ENCODE data around the gene EPB41L2. TPM values are rescaled to one million over a fixed set of nuclear protein-coding genes. Genes with fewer than 3 reads are reported as not detected.

The EPB41L2 gene
- total RNA-seq, 2 donors from 2014 or later: 43.5 to 47.2 TPM

GRCh38 chr6:130841128-130841728, 221.8 kb downstream of the EPB41L2 start:
- no peak for DNase-seq
- H3K9me3 ChIP-seq: no peaks in the 10 kb centered on the region
- no peaks in the 10 kb centered on the region for H3K36me3 ChIP-seq (replicated peaks in 1 of 2; ENCODE audit: insufficient read depth in 1 of 2, low read depth in 2 of 2)
- ATAC-seq: no peak
- no peak for TF ChIP-seq CTCF (IDR thresholded peaks at IDR 0.05)
- no peak for TF ChIP-seq POLR2A (IDR thresholded peaks at IDR 0.05)
- no peak overlapping the region for H3K4me3 ChIP-seq
- H3K4me1 ChIP-seq: no peaks in the 10 kb centered on the region
- H3K27me3 ChIP-seq: no peaks in the 10 kb centered on the region
- 49 to 60% methylated on average over 4 of the region's 4 CpGs for WGBS, 2 donors
- intact Hi-C loops (cut with DNase I): loop anchor here (10.0 kb wide), 1 partner anchor 516 kb away; no protein-coding TSS in a partner anchor
- H3K27ac ChIP-seq: no peak overlapping the region

- WGBS, 2 donors: 92 to 93% methylated on average over 2 of the region's 2 CpGs
Observed at GRCh38 chr6:130840050-130840449, 223.0 kb downstream of the EPB41L2 start.

GRCh38 chr6:130839379-130839778, 223.7 kb downstream of the EPB41L2 start:
- no peak for ATAC-seq
- Histone ChIP-seq H3K4me3 (no peak overlapping the region), H3K27ac (no peak overlapping the region), H3K4me1 (no peaks in the 10 kb centered on the region), H3K9me3 (no peaks in the 10 kb centered on the region), H3K27me3 (no peaks in the 10 kb centered on the region), H3K36me3 (replicated peaks in 1 of 2; ENCODE audit: insufficient read depth in 1 of 2, low read depth in 2 of 2) (no peaks in the 10 kb centered on the region)
- intact Hi-C loops (cut with DNase I): no loop called here
- DNase-seq: no peak
- no peak for TF ChIP-seq CTCF (IDR thresholded peaks at IDR 0.05)
- TF ChIP-seq POLR2A (IDR thresholded peaks at IDR 0.05): no peak
- 88 to 95% methylated on average over 2 of the region's 2 CpGs for WGBS, 2 donors

More at GRCh38 chr6:130840050-130840449, 223.0 kb downstream of the EPB41L2 start:
- H3K4me3 ChIP-seq: no peak overlapping the region
- H3K27ac ChIP-seq: no peak overlapping the region
- no peak for ATAC-seq
- no peaks in the 10 kb centered on the region for H3K27me3 ChIP-seq
- no peak for TF ChIP-seq CTCF (IDR thresholded peaks at IDR 0.05)
- no peak for TF ChIP-seq POLR2A (IDR thresholded peaks at IDR 0.05)
- intact Hi-C loops (cut with DNase I): loop anchor here (10.0 kb wide), 1 partner anchor 515 kb away; no protein-coding TSS in a partner anchor
- no peak for DNase-seq
- H3K36me3 ChIP-seq (replicated peaks in 1 of 2; ENCODE audit: insufficient read depth in 1 of 2, low read depth in 2 of 2): no peaks in the 10 kb centered on the region
- H3K4me1 ChIP-seq: no peaks in the 10 kb centered on the region
- H3K9me3 ChIP-seq: no peaks in the 10 kb centered on the region

- H3K36me3 ChIP-seq (replicated peaks in 1 of 2; ENCODE audit: insufficient read depth in 1 of 2, low read depth in 2 of 2): no peaks in the 10 kb centered on the region
- intact Hi-C loops (cut with DNase I): no loop called here
- no peak for DNase-seq
- H3K9me3 ChIP-seq: no peaks in the 10 kb centered on the region
- H3K4me3 ChIP-seq: no peak overlapping the region
- no peaks in the 10 kb centered on the region for H3K4me1 ChIP-seq
- H3K27ac ChIP-seq: no peak overlapping the region
- no peaks in the 10 kb centered on the region for H3K27me3 ChIP-seq
- ATAC-seq: no peak
- TF ChIP-seq POLR2A (IDR thresholded peaks at IDR 0.05) (no peak), CTCF (IDR thresholded peaks at IDR 0.05) (no peak)
- WGBS, 2 donors: 80 to 84% methylated on average over 5 of the region's 5 CpGs
Observed at GRCh38 chr6:130838951-130839350, 224.1 kb downstream of the EPB41L2 start.

- ATAC-seq (no peak), DNase-seq (no peak)
- Histone ChIP-seq H3K4me1 (no peaks in the 10 kb centered on the region), H3K9me3 (no peaks in the 10 kb centered on the region), H3K4me3 (no peak overlapping the region), H3K27ac (no peak overlapping the region), H3K27me3 (no peaks in the 10 kb centered on the region), H3K36me3 (replicated peaks in 1 of 2; ENCODE audit: insufficient read depth in 1 of 2, low read depth in 2 of 2) (no peaks in the 10 kb centered on the region)
- TF ChIP-seq CTCF (IDR thresholded peaks at IDR 0.05) (no peak), POLR2A (IDR thresholded peaks at IDR 0.05) (no peak)
- WGBS, 2 donors: 92 to 93% methylated on average over 6 of the region's 6 CpGs
- intact Hi-C loops (cut with DNase I): no loop called here
Observed at GRCh38 chr6:130838250-130838860, 224.7 kb downstream of the EPB41L2 start.

Data from body of pancreas (tissue), 4 donors.